Iris pigment epithelial cell (primary cell): ENCODE data around the gene SLC1A2.
"Not testable (repeated sequence)": the region's sequence is repeated elsewhere in the genome, so short reads cannot be mapped to it uniquely, and the experiment has no call there.

ENCODE experiments used
- DNase-seq: peaks from one replicate; pipeline ENCODE4 v3.0.0-alpha.2; 2011; ENCODE audit warnings: low read depth

SLC1A2 gene

DNA sequence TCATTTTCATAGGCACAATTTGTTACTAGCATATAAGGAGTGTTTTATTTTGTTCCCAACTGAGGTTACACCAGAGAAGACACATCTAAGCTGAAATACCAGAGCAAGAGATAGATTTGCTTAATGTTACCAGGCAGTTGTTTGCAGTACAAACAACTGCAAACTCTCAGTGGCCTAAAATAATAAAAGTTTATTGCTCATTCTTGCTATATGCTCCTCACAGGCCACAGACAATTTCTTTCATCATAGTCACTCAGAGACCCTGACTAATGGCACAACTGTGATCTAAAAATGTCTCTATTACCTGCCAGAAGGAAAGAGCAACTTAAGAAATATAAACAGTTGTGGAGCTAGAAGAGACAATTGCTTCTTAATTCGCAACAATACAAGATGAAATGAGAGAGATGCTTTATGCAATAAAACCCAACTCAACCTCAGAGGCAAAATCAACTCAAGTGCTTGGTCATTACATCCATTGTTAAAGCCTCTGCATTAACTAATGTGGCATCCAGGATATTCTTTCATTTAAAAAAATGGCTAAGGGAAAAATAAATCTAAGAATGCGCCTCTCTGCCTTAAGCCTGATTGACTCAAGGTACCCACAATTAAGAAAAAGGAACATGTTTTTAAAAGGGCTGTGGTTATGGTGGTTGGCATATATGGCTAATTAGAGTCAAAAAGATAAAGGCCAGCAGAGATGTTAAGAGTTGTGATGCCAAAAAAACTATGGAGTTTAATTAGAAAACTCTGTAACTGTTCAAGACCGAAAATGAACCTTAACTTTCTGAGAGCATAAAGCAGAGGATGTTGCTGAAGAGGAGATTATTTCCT lies 176.7 kb downstream of the SLC1A2 start:
- DNase-seq, result no peak

DNA sequence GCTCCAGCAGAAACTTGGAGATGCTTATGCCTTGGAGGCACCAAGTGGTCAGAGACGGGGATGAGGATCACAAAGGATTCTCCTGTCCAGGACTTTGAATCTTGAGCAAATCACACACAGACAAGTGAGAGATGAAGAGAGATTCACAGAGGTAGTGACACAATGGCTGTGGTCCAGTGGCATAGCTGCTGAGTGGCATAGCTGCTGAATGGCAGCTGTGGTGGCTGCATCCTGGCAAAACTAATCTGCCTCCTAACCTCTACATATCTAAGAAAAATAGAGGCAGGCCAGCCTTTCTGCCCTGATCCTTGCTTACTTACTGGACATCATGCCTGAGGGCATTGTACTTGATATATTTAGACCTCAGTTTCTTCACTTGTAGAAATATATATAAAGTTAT lies 177.8 kb downstream of the SLC1A2 start:
- DNase-seq, result no peak

DNA sequence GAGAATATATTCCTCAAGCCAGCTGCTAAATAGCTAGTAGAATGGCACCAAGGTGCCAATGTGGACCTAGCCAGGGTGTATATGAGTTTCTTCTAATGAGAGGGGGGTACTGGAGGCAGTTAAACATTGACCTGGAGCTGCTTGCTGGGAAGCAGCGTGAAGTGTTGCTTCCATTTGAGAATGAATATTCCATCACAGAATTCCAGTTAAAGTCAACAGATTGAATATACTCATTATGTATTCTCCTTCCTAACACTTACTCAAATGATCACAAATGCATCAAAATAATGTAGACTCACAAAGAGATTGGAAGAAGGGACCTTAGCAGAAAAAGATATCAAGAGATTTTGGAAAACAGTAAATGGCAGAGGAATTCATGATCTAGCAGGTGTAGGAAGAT lies 178.3 kb downstream of the SLC1A2 start:
- DNase-seq, result no peak

DNA sequence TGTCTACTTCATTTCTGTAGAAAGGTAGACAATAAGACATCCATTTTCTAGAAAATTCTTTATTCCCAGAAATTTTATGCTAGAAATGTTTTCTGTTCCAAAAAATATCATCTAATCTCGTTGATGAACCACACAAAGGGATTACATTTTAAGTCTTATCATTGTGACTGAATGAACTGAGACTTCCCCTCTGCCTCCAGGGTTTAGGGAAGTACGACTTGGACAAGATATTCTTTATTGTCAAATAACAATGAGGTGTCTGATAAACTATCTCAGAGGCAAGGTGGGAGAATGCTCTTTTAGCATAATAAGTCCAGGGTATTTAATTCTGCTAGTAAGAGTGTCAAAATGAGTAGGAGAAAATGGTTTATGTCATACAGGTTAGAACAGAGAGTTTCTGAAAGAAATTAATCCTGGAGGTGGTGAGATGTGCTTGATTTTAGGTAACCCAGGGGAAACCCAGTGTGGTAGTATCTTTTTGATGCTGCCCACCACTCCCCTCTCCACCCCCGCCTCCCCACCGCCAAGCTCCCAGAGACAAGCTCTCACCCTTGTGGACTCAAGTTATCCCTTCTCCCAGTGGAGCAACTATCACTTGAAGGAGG lies 179.8 kb downstream of the SLC1A2 start:
- no peak for DNase-seq

DNA sequence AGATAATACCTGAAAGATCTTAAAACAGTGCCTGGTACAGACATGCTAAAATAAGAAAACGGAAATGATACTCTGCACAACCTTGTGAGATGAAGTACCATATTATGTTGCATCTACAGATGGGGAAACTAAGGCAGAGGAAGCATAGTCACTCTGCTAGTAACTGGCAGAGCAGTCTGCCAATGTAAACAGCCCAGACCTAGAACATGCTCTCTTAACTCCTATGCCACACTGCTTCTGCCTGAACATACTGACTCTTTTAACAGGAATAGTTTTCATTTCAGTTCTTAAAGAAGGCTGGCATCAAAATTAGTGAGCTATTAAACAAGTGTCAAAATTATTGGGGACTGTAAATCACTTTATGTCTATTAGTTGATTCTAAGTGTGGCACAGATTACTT lies 180.5 kb downstream of the SLC1A2 start:
- no peak for DNase-seq

DNA sequence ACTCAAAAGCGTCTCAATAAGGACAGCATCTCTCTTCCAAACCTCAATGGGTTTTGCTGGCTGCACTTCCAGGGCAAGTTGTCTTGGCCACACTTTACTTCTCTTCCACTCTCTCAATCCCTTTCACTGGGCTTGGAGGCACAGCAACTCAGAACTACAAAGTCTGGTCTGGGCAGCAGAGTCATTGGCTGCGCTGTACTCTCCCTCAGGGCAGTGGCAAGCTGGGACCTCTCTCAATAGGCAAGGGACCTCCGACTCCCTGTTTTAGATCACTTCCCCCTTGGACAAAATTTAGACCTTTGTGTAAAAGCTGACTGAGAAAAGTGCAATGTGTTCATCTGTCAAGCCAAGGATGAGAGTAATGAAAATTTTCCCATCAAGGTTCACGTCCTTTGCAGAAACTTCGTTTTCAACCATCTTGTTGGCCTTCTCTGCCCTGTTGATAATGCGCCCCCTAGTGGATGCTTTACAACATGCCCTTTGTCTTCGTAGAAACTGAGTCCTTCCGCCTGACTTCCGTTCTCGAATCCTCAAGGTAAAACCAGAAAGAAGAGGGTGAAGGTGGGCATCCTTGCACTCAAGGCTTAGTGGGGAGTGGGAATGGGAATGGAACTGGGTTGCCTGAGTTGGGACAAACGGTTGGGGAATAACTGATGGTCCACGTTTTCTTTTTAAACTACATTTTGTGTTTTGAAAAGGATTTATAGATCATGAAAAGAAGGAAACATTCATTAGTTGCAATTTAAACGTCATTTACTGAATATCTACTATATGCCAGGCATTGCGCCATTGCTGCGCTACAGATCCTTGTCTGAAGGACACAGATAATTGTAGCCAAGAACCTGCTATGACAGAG lies 181.3 kb downstream of the SLC1A2 start:
- DNase-seq, result peak; percentile 65

DNA sequence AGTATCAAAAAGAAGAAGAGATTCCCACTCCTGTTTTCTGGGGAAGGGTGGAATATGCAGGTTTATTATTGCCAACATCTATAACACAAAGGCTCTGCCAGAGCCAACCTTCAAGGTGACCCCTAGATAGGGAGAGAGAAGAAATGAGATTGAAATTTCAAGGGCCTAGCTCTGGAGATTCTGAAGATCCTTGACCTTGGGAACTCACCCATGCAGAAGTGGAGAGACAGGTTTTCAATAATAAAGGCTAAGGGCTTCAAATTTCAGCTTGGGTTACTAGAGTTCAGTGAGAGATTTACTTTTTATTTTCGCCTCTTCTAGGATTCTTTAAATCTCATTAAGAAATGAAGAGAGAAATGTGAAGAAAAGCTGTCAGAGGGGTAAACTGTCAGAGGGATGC lies 182.0 kb downstream of the SLC1A2 start:
- DNase-seq, result no peak

DNA sequence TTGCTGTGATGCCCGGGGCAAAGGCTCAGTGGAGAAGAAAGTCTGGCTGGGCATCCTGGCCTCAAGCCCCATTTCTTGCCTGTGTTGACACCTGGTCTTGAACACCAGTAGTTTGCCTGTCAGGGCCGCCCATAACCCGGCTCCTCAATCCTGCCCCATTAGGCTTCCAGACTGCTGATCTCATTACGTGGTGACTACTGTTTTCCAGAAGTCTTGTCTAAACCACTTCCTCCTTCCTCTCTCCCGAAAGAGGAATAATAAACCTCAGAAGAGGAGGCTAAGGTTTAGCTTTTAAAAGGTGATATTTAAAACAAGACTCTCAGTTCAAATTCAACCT lies 182.7 kb downstream of the SLC1A2 start:
- peak; percentile 71 for DNase-seq

DNA sequence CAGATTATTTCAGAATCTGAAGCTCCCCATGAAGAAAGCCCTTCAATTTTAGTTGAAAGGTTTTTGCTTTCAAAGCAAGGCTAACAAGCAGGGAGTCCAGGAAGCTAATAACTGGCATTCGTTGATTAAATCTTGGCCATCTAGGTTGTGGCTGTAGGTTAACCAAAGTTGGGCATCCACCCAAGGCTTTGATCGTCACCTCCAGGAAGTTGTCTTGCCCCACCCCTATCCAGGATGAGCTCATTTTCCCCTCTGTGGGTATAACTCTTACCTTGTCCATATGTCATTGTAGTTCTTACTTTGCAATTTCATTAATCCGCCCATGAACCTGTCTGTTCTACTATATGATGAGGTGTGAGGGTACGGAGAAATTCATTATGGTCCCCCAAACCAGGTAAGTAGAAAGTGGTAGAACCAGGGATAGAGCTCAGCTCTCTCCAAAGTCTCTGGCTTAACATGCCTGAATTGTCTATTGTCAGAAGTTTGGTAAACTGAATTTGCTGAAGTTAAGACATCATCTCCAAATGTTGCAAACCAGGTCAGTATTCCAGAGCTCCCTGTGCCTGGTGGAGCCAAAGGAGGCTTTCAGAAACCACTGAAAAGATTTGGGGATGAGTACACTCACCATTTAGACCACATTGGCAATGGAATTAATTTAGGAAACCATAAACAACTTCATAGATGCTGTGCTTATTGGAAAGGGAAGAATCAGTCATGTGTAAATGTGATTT lies 183.3 kb downstream of the SLC1A2 start:
- peak; percentile 77 for DNase-seq

DNA sequence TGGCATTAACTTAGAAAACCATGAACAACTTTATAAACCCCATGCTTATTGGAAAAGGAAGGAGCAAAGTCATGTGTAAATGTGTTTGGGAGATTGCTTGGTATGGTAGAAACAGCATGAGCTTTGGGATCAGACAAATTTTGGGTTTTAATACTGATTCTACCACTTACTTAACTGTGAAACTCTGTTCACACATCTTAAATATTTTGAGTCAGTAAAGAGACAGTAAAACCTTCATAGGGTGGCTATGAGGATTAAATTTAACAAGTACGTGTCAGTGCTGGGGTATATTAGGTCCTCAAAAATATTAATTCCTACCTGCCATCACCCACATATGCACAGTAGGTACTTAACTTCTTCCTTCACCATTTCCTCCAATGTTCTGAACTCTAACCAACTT lies 183.9 kb downstream of the SLC1A2 start:
- no peak for DNase-seq

DNA sequence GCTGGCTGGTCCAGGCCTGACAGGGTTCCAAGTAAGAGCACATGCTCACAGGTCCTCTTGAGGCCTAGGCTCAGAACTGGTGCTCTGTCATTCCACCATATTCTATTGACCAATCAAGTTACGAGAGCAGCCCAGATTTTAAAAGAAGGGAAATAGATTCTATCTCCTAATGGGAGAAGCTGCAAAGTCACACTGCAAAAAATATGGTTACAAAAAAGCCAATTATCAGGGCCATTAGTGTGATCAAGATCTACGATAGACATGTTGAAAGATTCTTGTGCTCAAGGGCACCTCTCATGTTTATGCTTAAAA lies 184.2 kb downstream of the SLC1A2 start:
- no peak for DNase-seq

DNA sequence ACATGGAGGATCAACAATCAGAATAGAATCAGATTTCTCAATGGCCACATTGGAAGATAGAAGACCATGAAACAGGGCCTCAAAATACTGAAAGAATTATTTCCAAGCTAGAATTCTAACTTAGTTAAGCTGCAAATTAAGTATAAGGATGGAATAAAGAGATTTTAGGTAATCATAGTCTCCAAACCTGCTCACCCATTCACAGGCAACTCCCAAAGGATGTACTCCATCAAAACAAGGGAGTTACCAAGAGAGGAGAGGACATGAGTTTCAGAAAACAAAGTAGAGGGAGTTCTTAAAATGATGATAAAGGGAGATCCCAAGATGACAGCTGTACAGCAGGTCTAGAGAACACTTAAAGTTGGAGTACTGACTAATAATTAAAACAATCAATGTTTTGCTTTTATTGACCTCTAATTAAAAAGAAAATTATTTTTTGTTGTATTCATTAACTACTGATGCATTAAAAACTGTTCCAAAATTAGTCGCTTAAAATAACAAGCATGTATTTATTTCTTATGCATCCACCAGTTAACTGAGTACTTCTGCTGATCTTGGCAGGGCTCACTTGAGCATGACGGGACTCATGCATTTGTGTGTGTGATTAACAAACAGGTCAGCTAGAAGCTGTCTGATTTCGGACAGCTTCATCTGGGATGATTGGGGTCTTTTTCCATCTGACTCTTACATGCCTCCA lies 184.8 kb downstream of the SLC1A2 start:
- DNase-seq, result no peak

DNA sequence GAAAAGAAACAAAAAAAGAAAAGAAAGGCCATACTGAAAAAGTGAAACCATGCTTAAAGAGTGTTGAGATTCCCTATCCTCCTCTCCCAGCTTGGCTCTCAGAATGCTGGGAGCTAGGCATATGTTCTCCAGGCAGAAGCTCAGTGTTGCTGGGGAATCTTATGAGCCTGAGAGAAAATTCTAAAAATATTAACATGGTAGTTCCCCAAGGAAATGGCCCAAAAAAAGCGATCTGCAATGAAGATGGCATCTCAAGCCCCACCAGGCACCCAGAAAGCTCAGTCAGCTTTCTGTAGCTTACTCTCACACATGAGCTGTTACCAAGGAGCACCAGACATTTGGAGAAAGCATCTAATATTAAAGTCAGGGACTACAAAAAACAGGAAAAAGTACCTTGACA lies 185.8 kb downstream of the SLC1A2 start:
- no peak for DNase-seq

DNA sequence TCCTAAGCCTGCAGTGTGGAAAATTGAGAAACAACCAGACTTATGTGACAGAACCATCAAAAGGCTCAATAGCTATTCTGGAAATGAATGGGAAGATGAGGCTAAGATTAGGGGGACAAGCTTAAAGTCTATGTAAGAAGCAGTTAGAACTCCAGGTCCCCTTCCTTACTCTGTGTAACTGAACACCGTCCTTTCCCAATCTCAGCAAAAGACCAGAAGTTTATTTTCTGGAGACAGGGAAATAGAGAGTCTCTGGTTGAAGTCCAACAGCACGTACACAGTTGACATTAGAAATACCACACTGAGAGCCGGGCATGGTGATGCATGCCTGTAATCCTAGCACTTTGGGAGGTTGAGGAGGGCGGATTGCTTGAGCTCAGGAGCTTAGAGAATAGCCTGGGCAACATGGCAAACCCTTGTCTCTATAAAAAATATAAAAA lies 186.4 kb downstream of the SLC1A2 start:
- peak; percentile 36 for DNase-seq

DNA sequence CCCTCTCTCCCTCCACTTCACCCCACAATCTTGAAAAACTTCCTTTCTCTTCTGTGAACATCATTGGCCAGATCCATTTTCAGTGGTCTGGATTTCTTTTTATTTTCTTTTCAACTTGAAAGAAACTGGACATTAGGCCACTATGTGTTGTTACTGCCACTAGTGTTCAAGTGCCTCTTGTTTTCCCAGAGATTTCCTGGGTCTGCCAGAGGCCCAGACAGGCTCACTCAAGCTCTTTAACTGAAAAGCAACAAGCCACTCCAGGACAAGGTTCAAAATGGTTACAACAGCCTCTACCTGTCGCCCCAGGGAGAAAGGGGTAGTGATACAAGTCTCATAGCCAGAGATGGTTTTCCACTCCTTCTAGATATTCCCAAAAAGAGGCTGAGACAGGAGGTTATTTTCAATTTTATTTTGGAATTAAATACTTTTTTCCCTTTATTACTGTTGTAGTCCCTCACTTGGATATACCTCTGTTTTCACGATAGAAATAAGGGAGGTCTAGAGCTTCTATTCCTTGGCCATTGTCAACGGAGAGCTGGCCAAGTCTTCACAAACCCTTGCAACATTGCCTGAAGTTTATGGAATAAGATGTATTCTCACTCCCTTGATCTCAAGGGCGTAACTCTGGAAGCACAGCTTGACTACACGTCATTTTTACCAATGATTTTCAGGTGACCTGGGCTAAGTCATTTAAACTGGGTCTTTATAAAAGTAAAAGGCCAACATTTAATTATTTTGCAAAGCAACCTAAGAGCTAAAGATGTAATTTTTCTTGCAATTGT lies 188.1 kb downstream of the SLC1A2 start:
- DNase-seq, result no peak

DNA sequence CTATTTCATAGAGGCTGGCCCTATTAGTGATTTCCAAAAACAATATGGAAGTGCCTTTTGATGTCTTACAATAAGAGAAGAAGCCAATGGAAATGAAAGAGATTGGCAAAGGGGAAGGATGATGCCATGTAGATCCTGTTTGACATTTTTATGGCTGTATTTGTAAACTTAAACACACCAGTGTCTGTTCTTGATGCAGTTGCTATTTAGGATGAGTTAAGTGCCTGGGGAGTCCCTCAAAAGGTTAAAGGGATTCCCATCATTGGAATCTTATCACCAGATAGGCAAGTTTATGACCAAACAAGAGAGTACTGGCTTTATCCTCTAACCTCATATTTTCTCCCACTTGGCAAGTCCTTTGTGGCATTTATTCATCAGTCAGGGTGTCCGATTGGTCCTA lies 189.0 kb downstream of the SLC1A2 start:
- DNase-seq, result no peak

DNA sequence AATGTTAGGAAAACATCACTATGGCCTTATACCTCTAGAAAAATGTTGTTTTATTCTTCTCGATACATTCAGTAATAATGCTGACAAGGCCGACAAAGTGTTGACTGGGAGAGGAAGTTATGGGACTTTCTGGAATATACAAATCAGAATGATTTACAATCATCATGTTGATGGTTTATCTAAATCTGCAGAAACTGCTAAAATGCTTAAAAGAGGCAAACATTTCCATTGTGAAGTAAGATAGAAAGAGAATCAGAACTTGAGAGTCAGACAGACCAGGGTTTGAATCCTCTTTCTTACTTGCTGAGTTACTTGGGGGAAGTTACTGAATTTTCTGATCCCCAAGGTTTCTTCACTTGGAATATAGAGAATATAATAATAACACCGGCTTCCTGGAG lies 191.0 kb downstream of the SLC1A2 start:
- DNase-seq, result no peak

DNA sequence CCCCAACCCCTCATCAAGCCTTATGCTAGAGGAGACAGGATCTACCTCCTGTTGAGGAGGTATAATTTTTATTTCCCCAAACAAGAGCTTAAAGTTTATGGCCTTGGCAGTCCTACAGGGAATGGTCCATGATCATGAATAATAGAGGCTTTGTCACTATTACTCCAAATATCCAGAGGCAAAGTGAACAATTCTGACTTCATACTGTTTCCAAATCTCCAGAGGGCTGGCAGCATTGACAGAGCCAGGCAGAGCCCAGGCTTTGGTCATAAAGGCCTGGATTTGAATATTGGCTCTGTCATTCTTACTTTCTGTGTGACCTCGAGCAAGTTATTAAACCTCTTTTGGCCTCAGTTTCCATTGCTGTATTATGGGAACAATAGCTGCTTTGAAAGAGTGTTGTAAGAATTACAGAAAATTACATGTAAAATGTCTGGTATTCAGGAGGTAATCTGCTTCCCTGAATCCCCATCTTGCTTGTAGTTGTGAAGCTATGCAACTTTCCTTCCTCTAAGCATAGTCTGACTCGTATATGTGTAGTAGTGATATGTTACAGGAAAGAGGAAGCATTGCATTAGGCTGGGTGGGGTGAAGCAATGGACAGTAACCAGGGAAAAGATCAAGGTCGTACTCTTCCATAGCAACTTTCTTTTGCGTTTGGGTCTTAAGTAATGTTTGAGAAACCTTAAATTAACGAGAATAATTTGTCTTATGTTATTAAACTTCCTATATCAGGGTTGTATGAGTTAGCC lies 191.6 kb downstream of the SLC1A2 start:
- peak; percentile 28 for DNase-seq

DNA sequence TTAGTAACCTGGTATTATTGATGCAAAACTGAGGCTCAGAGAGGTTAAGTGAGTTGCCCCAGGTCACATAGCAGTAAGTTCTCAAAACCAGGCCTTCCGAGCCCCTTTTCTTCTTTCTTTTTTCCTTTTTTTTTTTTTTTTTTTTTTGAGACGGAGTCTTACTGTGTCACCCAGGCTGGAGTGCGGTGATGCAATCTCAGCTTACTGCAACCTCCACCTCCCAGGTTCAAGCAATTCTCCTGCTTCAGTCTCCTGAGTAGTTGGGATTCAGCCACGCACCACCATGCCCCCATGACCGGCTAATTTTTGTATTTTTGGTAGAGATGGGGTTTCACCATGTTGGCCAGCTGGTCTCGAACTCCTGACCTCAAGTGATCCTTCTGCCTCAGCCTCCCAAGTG lies 192.6 kb downstream of the SLC1A2 start:
- DNase-seq, result not testable (repeated sequence)

DNA sequence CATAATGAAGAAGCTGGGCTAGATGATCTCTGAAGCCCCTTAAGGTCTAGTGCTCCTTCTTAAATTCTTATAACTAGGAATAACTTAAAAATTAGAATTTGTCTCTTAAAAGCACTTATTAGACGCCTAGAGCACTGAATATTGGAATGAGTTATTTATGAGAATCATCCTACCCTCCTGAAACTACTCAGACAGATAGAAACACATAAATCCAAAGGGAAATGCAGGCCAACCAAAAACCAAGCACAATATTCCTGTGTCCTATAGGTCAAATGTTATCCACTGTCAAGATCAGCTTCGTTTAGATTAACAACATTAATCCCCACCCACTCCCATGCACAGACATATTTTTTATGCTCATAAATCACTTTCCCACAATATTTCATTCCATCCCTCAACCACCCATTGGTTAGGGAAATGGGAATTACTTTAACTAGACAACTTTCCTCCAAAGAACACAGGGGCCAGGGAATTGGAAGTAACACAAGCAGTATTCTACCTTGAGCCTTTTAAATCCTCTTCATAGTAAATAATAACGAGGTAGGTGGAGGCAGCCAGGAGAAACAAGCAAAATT lies 193.3 kb downstream of the SLC1A2 start:
- DNase-seq, result no peak
